Endodermal cell (in vitro differentiated cells): ENCODE data around the gene GALNT7. TPM values are rescaled to one million over a fixed set of nuclear protein-coding genes. Genes with fewer than 3 reads are reported as not detected.
A peak's percentile ranks its signal among the peaks of the same experiment; 100 is the strongest.
"Not testable (repeated sequence)": the region's sequence is repeated elsewhere in the genome, so short reads cannot be mapped to it uniquely, and the experiment has no call there.

Source experiments
- DNase-seq: peaks from one replicate; pipeline ENCODE4 v3.0.0-alpha.2; 2017
- H3K27ac ChIP-seq: 2 replicates; pipeline ENCODE4 v1.5.1; 2013; ENCODE audit warnings: mild to moderate bottlenecking, low read depth, low read length, moderate library complexity
- H3K27me3 ChIP-seq: 2 replicates; pipeline ENCODE4 v1.6.1; 2013; ENCODE audit warnings: mild to moderate bottlenecking, low read length, moderate library complexity; ENCODE audit not compliant: insufficient read depth, control insufficient read depth, poor library complexity, severe bottlenecking
- H3K36me3 ChIP-seq: 2 replicates; pipeline ENCODE4 v1.7.0; 2013; ENCODE audit warnings: mild to moderate bottlenecking, low read length, moderate library complexity; ENCODE audit not compliant: control insufficient read depth, insufficient read depth
- H3K4me1 ChIP-seq: one replicate; pipeline ENCODE4 v1.7.0; 2013; ENCODE audit warnings: low read length; ENCODE audit not compliant: control insufficient read depth, insufficient read depth
- H3K4me3 ChIP-seq: 2 replicates; pipeline ENCODE4 v1.5.1; 2013; ENCODE audit warnings: mild to moderate bottlenecking, low read length, moderate library complexity
- H3K9ac ChIP-seq: 2 replicates; pipeline ENCODE4 v1.6.1; 2013; ENCODE audit warnings: mild to moderate bottlenecking, low read length, moderate library complexity; ENCODE audit not compliant: poor library complexity, severe bottlenecking; ENCODE audit errors: extremely low read depth
- H3K9me3 ChIP-seq: 2 replicates; pipeline ENCODE4 v1.6.1; 2013; ENCODE audit warnings: mild to moderate bottlenecking, low read length, moderate library complexity; ENCODE audit not compliant: control insufficient read depth
- H3K27ac Mint-ChIP-seq: 2 replicates; pipeline ENCODE4 v1.8.0; 2020; ENCODE audit warnings: mixed read lengths
- H3K27me3 Mint-ChIP-seq: 2 replicates; pipeline ENCODE4 v1.8.0; 2021; ENCODE audit warnings: mild to moderate bottlenecking, mixed read lengths; ENCODE audit not compliant: insufficient read depth
- H3K36me3 Mint-ChIP-seq: 2 replicates; pipeline ENCODE4 v1.8.0; 2020; ENCODE audit warnings: low read depth, mixed read lengths
- H3K4me1 Mint-ChIP-seq: 2 replicates; pipeline ENCODE4 v1.8.0; 2020; ENCODE audit warnings: mixed read lengths
- H3K4me3 Mint-ChIP-seq: 2 replicates; pipeline ENCODE4 v1.8.0; 2020; ENCODE audit warnings: mild to moderate bottlenecking, moderate library complexity, mixed read lengths
- H3K9me3 Mint-ChIP-seq: 2 replicates; pipeline ENCODE4 v1.8.0; 2020; ENCODE audit warnings: mild to moderate bottlenecking, mixed read lengths
- CTCF ChIP-seq: fragments of 200-600 bp; sonication (generic); conservative IDR thresholded peaks from 2 replicates; pipeline ENCODE4 v1.5.0; 2021; ENCODE audit warnings: antibody characterized with exemption, mild to moderate bottlenecking
- WGBS, 2 experiments: methylation state at CpG; one replicate each; pipeline versions ENCODE4 v1.1.5 to v1.1.7; 2013; ENCODE audit warnings: missing lambda C conversion rate in 2 of 2, mixed read lengths in 1 of 2; ENCODE audit not compliant: insufficient coverage in 1 of 2, insufficient read length in 1 of 2; 5-methylcytosine and 5-hydroxymethylcytosine counted together
- total RNA-seq, 2 donors: library from RNA; stranded (reverse); fragmentation: NEBNext Ultra II Directional in 1 of 2; extraction: Animal tissue kit (Norgen Biotek cat#: 25700) in 1 of 2; gene quantifications; 2 replicates in 1 of 2; 3 replicates in 1 of 2; pipeline ENCODE4 v1.2.1, GENCODE V29; 2021

GALNT7 gene
- total RNA-seq, 2 donors from 2014 or later = 66.1 to 72.1 TPM

- H3K4me3 ChIP-seq = no peak overlapping the region
- H3K4me1 ChIP-seq = peaks cover 5% of the 10 kb centered on the region
- H3K27me3 ChIP-seq = no peaks in the 10 kb centered on the region
- Mint-ChIP-seq H3K36me3 (peaks cover 11% of the 10 kb centered on the region), H3K4me1 (peaks cover 33% of the 10 kb centered on the region), H3K27ac (peak overlapping the region; percentile 26), H3K4me3 (no peak overlapping the region), H3K27me3 (no peaks in the 10 kb centered on the region), H3K9me3 (peaks cover 20% of the 10 kb centered on the region)
- no peaks in the 10 kb centered on the region for H3K9me3 ChIP-seq
- no peak overlapping the region for H3K27ac ChIP-seq
- no peaks in the 10 kb centered on the region for H3K36me3 ChIP-seq
- H3K9ac ChIP-seq = no peak overlapping the region
- no peak for TF ChIP-seq CTCF
- no peak for DNase-seq
Observed at GRCh38 chr4:173218411-173219125, 50.0 kb downstream of the GALNT7 start.

GRCh38 chr4:173219126-173219437 is 50.5 kb downstream of the GALNT7 start:
- not testable (repeated sequence) for H3K27ac Mint-ChIP-seq, H3K27me3 Mint-ChIP-seq, DNase-seq, H3K27ac ChIP-seq, H3K36me3 ChIP-seq, H3K9me3 ChIP-seq, H3K4me3 Mint-ChIP-seq, H3K27me3 ChIP-seq, H3K9ac ChIP-seq, H3K4me1 ChIP-seq, H3K4me3 ChIP-seq
- peaks cover 22% of the 10 kb centered on the region for H3K9me3 Mint-ChIP-seq
- 71 to 98% methylated on average over 1 to 4 of the region's 4 CpGs for WGBS, 2 experiments
- peaks cover 11% of the 10 kb centered on the region for H3K36me3 Mint-ChIP-seq
- H3K4me1 Mint-ChIP-seq = peaks cover 29% of the 10 kb centered on the region

GRCh38 chr4:173223743-173224142 is 55.1 kb downstream of the GALNT7 start:
- DNase-seq = no peak
- no peaks in the 10 kb centered on the region for H3K9me3 ChIP-seq
- no peak overlapping the region for H3K27ac Mint-ChIP-seq
- H3K4me1 ChIP-seq = no peaks in the 10 kb centered on the region
- 100% methylated on average over 2 of the region's 3 CpGs; no CpG with 5 or more reads in 1 of the 2 experiments for WGBS, 2 experiments
- peaks cover 24% of the 10 kb centered on the region for H3K9me3 Mint-ChIP-seq
- H3K27me3 ChIP-seq = no peaks in the 10 kb centered on the region
- H3K36me3 Mint-ChIP-seq = peaks cover 12% of the 10 kb centered on the region
- TF ChIP-seq CTCF = no peak
- H3K36me3 ChIP-seq = no peaks in the 10 kb centered on the region
- no peak overlapping the region for H3K9ac ChIP-seq
- no peak overlapping the region for H3K27ac ChIP-seq
- peaks cover 9% of the 10 kb centered on the region for H3K4me1 Mint-ChIP-seq
- H3K4me3 ChIP-seq = no peak overlapping the region
- no peak overlapping the region for H3K4me3 Mint-ChIP-seq
- H3K27me3 Mint-ChIP-seq = no peaks in the 10 kb centered on the region

- no peaks in the 10 kb centered on the region for H3K36me3 ChIP-seq
- peaks cover 1% of the 10 kb centered on the region for H3K36me3 Mint-ChIP-seq
- H3K9me3 Mint-ChIP-seq = peaks cover 4% of the 10 kb centered on the region
- H3K9ac ChIP-seq = no peak overlapping the region
- no peaks in the 10 kb centered on the region for H3K27me3 ChIP-seq
- no peak for DNase-seq
- H3K4me3 ChIP-seq = no peak overlapping the region
- H3K27me3 Mint-ChIP-seq = no peaks in the 10 kb centered on the region
- WGBS, 2 experiments = 88 to 89% methylated on average over 4 of the region's 4 CpGs
- TF ChIP-seq CTCF = no peak
- H3K9me3 ChIP-seq = no peaks in the 10 kb centered on the region
- no peaks in the 10 kb centered on the region for H3K4me1 ChIP-seq
- H3K27ac Mint-ChIP-seq = no peak overlapping the region
- no peak overlapping the region for H3K27ac ChIP-seq
- no peak overlapping the region for H3K4me3 Mint-ChIP-seq
- H3K4me1 Mint-ChIP-seq = no peaks in the 10 kb centered on the region
Observed at GRCh38 chr4:173226401-173226888, 57.8 kb downstream of the GALNT7 start.
